Stomach (tissue), 9 donors: ENCODE data around the gene CPHXL2. TPM values are rescaled to one million over a fixed set of nuclear protein-coding genes. Genes with fewer than 3 reads are reported as not detected.

Experiments used
- DNase-seq, 2 donors: peaks; one replicate each; pipeline versions ENCODE4 v3.0.0 to v3.0.0-alpha.2; 2013 to 2019
- H3K27ac ChIP-seq, 5 donors: fragments of 200-600 bp in 4 of 5; sonication (generic) in 4 of 5; one replicate each; pipeline ENCODE4 v1.5.1; 2013 to 2019; ENCODE audit warnings: mild to moderate bottlenecking in 1 of 5, moderate library complexity in 1 of 5
- H3K27me3 ChIP-seq, 3 donors: fragments of 200-600 bp; sonication (generic); one replicate each; pipeline ENCODE4 v1.5.1; 2017 to 2019; ENCODE audit warnings: mixed run types in 1 of 3
- H3K36me3 ChIP-seq, 4 donors: fragments of 200-600 bp; sonication (generic); 1 replicate in 3 of 4; 2 replicates in 1 of 4; pipeline ENCODE4 v1.5.1; 2016 to 2019
- H3K4me1 ChIP-seq, 4 donors: fragments of 200-600 bp; sonication (generic); one replicate each; pipeline ENCODE4 v1.5.1; 2016 to 2019
- H3K4me3 ChIP-seq, 4 donors: fragments of 200-600 bp; sonication (generic) in 3 of 4; one replicate each; pipeline ENCODE4 v1.5.1; 2016 to 2019; ENCODE audit warnings: mild to moderate bottlenecking in 1 of 4
- H3K9me3 ChIP-seq, 4 donors: fragments of 200-600 bp; sonication (generic); one replicate each; pipeline ENCODE4 v1.5.1; 2016 to 2019
- EP300 ChIP-seq: sonication (generic); formaldehyde crosslinking; IDR thresholded peaks from one replicate; pipeline ENCODE4 v1.6.1; 2017; ENCODE audit warnings: antibody characterized with exemption
- POLR2A ChIP-seq, 4 donors: fragments of 450-650 bp; IDR thresholded peaks; one replicate each; pipeline ENCODE4 v1.6.1; 2016; ENCODE audit warnings: antibody characterized with exemption in 4 of 4, control low read depth in 2 of 4, mild to moderate bottlenecking in 1 of 4, moderate library complexity in 1 of 4
- POLR2AphosphoS5 ChIP-seq, 3 donors: sonication (generic); formaldehyde crosslinking; IDR thresholded peaks; one replicate each; pipeline ENCODE4 v1.6.1; 2016; ENCODE audit warnings: antibody characterized with exemption in 3 of 3
- WGBS, 5 donors: extraction: QIAGEN DNeasy Blood & Tissue Kit in 3 of 5; methylation state at CpG; one replicate each; pipeline versions ENCODE4 v1.1.5 to v1.1.7; 2013 to 2018; 5-methylcytosine and 5-hydroxymethylcytosine counted together
- intact Hi-C: fragments of 100-400 bp; cut with DNase I; formaldehyde crosslinking; loops from one replicate; pipeline ENCODE4 v1.15.1; 2023; ENCODE audit warnings: low total_unique reads
- polyA plus RNA-seq, 3 donors: library from polyadenylated mRNA; stranded (reverse); fragments of 200-250 nt; gene quantifications; one replicate each; pipeline ENCODE4 v1.2.3, GENCODE V29; 2013
- total RNA-seq, 5 donors: library from RNA; depleted of rRNA; stranded (reverse); fragments of >200 nt; gene quantifications; one replicate each; pipeline versions ENCODE4 v1.1.0 to v1.2.3, GENCODE V29; 2014 to 2016
- TF ChIP-seq, protein P1 (sequence below), 7 experiments: fragments of 450-650 bp in 4 of 7; fragments of 200-600 bp in 3 of 7; sonication (generic) in 3 of 7; IDR thresholded peaks; one replicate each; pipeline ENCODE4 v1.5.1; 2016 to 2019; ENCODE audit warnings: antibody characterized with exemption in 7 of 7, control low read depth in 2 of 7, mild to moderate bottlenecking in 1 of 7
- donor health status: healthy with polysubstance abuse.
- donor health status: Bipolar disorder and iron deficiency.
- donor health status: healthy.

The CPHXL2 gene
- total and polyA plus RNA-seq, 8 donors, result not detected

DNA sequence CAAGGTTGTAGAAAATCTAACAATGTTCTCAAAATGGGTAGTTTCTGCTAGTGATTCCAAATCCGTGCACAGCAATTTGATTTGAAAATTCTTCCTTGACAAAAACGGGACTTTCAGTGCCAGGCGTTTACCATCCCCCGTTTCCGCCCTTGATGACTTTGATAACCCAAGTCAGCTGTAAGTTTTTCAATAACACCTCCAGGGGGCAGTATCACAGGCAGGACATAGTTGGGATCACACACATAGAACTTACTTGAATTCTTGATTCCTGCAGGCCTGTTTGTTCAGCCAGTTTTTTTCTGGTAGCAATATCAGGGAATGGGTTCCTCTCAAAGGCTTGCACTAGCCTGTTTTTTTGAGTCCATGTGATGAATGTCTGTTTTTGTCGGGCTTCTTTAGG lies 18.9 kb upstream of the CPHXL2 start:
- H3K36me3 ChIP-seq, result no peaks in the 10 kb centered on the region
- no peak overlapping the region for H3K27ac ChIP-seq
- H3K4me3 ChIP-seq, result no peak overlapping the region
- TF ChIP-seq POLR2AphosphoS5 (IDR thresholded peaks at IDR 0.05) (no peak), EP300 (no peak), POLR2A (IDR thresholded peaks at IDR 0.05) (no peak)
- TF ChIP-seq, protein P1, sequence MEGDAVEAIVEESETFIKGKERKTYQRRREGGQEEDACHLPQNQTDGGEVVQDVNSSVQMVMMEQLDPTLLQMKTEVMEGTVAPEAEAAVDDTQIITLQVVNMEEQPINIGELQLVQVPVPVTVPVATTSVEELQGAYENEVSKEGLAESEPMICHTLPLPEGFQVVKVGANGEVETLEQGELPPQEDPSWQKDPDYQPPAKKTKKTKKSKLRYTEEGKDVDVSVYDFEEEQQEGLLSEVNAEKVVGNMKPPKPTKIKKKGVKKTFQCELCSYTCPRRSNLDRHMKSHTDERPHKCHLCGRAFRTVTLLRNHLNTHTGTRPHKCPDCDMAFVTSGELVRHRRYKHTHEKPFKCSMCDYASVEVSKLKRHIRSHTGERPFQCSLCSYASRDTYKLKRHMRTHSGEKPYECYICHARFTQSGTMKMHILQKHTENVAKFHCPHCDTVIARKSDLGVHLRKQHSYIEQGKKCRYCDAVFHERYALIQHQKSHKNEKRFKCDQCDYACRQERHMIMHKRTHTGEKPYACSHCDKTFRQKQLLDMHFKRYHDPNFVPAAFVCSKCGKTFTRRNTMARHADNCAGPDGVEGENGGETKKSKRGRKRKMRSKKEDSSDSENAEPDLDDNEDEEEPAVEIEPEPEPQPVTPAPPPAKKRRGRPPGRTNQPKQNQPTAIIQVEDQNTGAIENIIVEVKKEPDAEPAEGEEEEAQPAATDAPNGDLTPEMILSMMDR (IDR thresholded peaks at IDR 0.05), result no peak
- no peaks in the 10 kb centered on the region for H3K9me3 ChIP-seq
- 74 to 81% (median 77%) methylated on average over 6 of the region's 6 CpGs for WGBS, 5 donors
- DNase-seq, result no peak
- intact Hi-C loops, result no loop called here
- H3K27me3 ChIP-seq, result no peaks in the 10 kb centered on the region
- peaks cover 0 to 4% (median 0%) of the 10 kb centered on the region in 4 donors for H3K4me1 ChIP-seq

DNA sequence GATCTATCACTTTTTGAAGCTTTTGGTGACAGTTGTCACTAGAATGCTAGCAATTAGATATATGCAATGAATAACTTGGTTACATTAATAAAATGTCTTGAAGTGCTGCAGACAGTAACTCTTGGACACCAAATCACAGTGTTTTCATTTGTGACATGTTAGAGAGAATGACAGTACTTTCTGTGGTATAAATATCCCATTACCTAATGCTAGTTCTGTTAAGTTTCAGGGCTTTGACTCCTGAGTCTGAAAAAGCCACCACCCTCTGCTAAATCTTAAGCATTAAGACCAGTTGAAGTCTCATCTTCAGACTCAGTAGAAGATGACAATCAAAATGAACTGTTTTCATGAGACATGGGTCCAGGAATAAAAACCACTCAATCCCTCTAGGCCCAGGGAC lies 10.6 kb upstream of the CPHXL2 start:
- Histone ChIP-seq H3K27me3 (peaks cover 0 to 24% (median 0%) of the 10 kb centered on the region in 3 donors), H3K4me1 (peaks cover 0 to 8% (median 6%) of the 10 kb centered on the region in 4 donors), H3K4me3 (no peak overlapping the region), H3K27ac (no peak overlapping the region), H3K9me3 (no peaks in the 10 kb centered on the region), H3K36me3 (no peaks in the 10 kb centered on the region)
- intact Hi-C loops, result no loop called here
- no peak for DNase-seq
- TF ChIP-seq, protein P1 (IDR thresholded peaks at IDR 0.05), result no peak
- TF ChIP-seq POLR2AphosphoS5 (IDR thresholded peaks at IDR 0.05), result no peak

DNA sequence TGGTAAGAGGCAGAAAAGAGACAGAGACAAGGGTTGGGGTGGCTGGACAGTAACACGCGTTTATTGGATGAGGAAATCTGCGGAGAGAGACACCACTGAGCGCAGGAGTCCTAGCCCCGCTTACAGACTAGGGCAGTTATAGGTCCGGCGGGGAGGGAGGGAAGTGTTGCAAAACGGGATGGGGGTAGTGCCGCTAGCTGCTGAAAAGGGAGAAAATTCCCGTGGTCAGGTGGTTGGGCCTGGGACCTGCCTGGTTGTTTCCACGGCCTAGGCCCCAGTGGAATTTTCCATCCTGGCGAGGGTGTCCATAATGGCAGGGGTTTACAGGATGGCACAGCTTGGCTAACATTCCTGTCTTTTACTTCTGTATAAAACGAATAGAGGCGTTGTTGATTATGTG lies 5.5 kb upstream of the CPHXL2 start:
- no peaks in the 10 kb centered on the region for H3K9me3 ChIP-seq
- 87 to 92% (median 88%) methylated on average over 14 of the region's 14 CpGs for WGBS, 5 donors
- H3K4me1 ChIP-seq, result peaks cover 6 to 20% (median 12%) of the 10 kb centered on the region in 4 donors
- peaks cover 0 to 49% (median 0%) of the 10 kb centered on the region in 3 donors for H3K27me3 ChIP-seq
- no peak overlapping the region for H3K27ac ChIP-seq
- intact Hi-C loops, result no loop called here
- no peak for DNase-seq
- no peaks in the 10 kb centered on the region for H3K36me3 ChIP-seq
- no peak for TF ChIP-seq POLR2A (IDR thresholded peaks at IDR 0.05)
- no peak for TF ChIP-seq EP300
- TF ChIP-seq, protein P1 (IDR thresholded peaks at IDR 0.05), result no peak
- TF ChIP-seq POLR2AphosphoS5 (IDR thresholded peaks at IDR 0.05), result no peak
- H3K4me3 ChIP-seq, result no peak overlapping the region

DNA sequence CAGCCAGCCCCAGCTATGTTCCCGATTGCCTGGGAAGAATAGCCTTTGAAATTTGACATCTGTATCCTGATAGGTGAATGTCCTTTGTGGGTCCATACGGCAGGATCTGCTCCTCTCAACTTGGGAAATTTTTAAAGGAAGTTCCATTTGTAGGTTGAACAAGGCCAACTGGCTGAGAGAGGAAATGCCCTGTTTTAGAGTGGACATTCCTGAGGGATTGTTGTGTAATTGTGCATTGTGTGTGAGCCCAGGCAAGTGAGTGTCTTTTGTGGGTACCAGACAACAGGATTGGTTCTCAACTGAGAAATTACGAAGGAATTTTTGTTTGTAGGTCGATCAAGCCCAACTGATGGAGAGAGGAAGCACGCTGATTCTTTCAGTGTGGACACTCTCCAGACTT lies 2.6 kb upstream of the CPHXL2 start:
- no peak overlapping the region for H3K4me3 ChIP-seq
- H3K36me3 ChIP-seq, result no peaks in the 10 kb centered on the region
- no peak overlapping the region for H3K27ac ChIP-seq
- peaks cover 6 to 11% (median 8%) of the 10 kb centered on the region in 4 donors for H3K4me1 ChIP-seq
- H3K27me3 ChIP-seq, result peaks cover 0 to 59% (median 0%) of the 10 kb centered on the region in 3 donors
- 82 to 93% (median 87%) methylated on average over 3 to 5 of the region's 5 CpGs for WGBS, 5 donors
- TF ChIP-seq POLR2AphosphoS5 (IDR thresholded peaks at IDR 0.05), result no peak
- TF ChIP-seq, protein P1 (IDR thresholded peaks at IDR 0.05), result no peak
- TF ChIP-seq EP300, result no peak
- no peak for TF ChIP-seq POLR2A (IDR thresholded peaks at IDR 0.05)
- intact Hi-C loops, result no loop called here
- no peak for DNase-seq
- no peaks in the 10 kb centered on the region for H3K9me3 ChIP-seq
